ENCODE data around the gene CHMP1A.

DNA sequence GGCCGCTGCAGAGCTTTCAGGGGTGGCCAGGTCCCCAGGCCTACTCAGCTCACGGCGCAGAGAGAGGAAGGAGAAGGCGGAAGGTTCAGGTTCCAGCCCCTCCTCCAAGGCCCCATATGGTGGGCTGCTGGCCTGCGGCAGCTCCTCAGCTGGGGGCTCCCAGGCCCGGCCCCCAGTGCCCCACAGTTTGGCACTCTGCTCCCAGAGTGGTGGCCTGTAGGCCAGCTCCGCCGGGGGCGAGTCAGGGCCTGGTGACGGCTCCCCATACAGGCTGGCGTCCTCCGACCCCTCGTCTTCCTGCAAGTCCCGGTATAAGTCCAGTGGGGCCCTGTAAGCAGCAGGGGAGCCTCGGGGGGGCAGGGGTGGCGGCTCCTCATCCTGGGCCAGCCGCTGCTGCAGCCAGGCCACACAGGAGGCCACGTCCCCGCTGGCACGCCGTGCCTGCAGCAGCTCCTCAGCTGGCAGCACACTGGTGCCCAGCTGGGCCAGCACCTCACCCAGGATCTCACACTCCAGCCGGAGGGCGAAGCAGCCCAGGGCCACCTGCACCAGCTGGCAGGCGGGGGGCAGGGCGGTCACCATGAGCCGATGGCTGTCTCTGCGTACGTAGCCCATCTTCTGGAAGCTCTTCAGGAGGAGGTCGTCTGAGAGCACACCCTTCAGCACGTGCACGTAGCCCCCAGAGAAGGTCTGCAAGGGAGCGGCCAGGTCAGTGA lies 40.3 kb upstream of the CHMP1A start:
- TF ChIP-seq, protein P1, sequence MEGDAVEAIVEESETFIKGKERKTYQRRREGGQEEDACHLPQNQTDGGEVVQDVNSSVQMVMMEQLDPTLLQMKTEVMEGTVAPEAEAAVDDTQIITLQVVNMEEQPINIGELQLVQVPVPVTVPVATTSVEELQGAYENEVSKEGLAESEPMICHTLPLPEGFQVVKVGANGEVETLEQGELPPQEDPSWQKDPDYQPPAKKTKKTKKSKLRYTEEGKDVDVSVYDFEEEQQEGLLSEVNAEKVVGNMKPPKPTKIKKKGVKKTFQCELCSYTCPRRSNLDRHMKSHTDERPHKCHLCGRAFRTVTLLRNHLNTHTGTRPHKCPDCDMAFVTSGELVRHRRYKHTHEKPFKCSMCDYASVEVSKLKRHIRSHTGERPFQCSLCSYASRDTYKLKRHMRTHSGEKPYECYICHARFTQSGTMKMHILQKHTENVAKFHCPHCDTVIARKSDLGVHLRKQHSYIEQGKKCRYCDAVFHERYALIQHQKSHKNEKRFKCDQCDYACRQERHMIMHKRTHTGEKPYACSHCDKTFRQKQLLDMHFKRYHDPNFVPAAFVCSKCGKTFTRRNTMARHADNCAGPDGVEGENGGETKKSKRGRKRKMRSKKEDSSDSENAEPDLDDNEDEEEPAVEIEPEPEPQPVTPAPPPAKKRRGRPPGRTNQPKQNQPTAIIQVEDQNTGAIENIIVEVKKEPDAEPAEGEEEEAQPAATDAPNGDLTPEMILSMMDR (IDR thresholded peaks at IDR 0.05 in 8 of 11, conservative IDR thresholded peaks at IDR 0.05 in 3 of 11), result no peak
- TF ChIP-seq POLR2A (IDR thresholded peaks at IDR 0.05), result no peak
